Measurements from ENCODE around the gene ITPR3.
A peak's percentile ranks its signal among the peaks of the same experiment; 100 is the strongest.

GRCh38 chr6:33585403-33586107 is 35.6 kb upstream of the ITPR3 start:
- TF ChIP-seq CTCF (IDR thresholded peaks at IDR 0.05 in 8 of 11, conservative IDR thresholded peaks at IDR 0.05 in 3 of 11) (peak; percentile 96 to 100 (median 100)), POLR2A (IDR thresholded peaks at IDR 0.05) (no peak)

All from spleen (tissue), 7 donors.